CD4-positive, CD25-positive, alpha-beta regulatory T cell (primary cell): ENCODE results near the gene ALPK1. TPM values are rescaled to one million over a fixed set of nuclear protein-coding genes. Genes with fewer than 3 reads are reported as not detected.

Experiments
- ATAC-seq, 2 donors: fragments of 150-1000 bp; cut with Tn5 transposase; one replicate each; pipeline ENCODE4 v1.10.0; 2021; ENCODE audit warnings: low read depth in 2 of 2, moderate number of reproducible peaks in 2 of 2, moderate library complexity in 1 of 2
- DNase-seq, 3 donors: peaks; one replicate each; pipeline versions ENCODE4 v3.0.0 to v3.0.0-alpha.2; 2012 to 2022; ENCODE audit warnings: mixed read lengths in 1 of 3
- H3K27ac ChIP-seq: one replicate; pipeline ENCODE4 v1.7.0; 2013; ENCODE audit warnings: mild to moderate bottlenecking, low read length; ENCODE audit not compliant: insufficient read depth, poor library complexity, severe bottlenecking
- H3K27me3 ChIP-seq: one replicate; pipeline ENCODE4 v1.7.0; 2013; ENCODE audit warnings: low read length; ENCODE audit not compliant: control insufficient read depth, insufficient read depth
- H3K36me3 ChIP-seq: one replicate; pipeline ENCODE4 v1.7.0; 2013; ENCODE audit warnings: mild to moderate bottlenecking, low read length, moderate library complexity; ENCODE audit not compliant: control insufficient read depth, insufficient read depth
- H3K4me1 ChIP-seq: 2 replicates; pipeline ENCODE4 v1.7.0; 2013; ENCODE audit warnings: mild to moderate bottlenecking, low read length; ENCODE audit not compliant: insufficient read depth, control insufficient read depth, poor library complexity, severe bottlenecking
- H3K4me3 ChIP-seq: one replicate; pipeline ENCODE4 v1.7.0; 2013; ENCODE audit warnings: low read depth, mild to moderate bottlenecking, low read length, moderate library complexity
- H3K9me3 ChIP-seq, 2 experiments: 1 replicate in 1 of 2; 2 replicates in 1 of 2; pipeline ENCODE4 v1.7.0; 2013; ENCODE audit warnings: low read length in 2 of 2, mild to moderate bottlenecking in 1 of 2, moderate library complexity in 1 of 2; ENCODE audit not compliant: control insufficient read depth in 2 of 2
- H3K27ac Mint-ChIP-seq, 3 donors: one replicate each; pipeline ENCODE4 v1.8.0; 2020 to 2022; ENCODE audit warnings: mild to moderate bottlenecking in 3 of 3, mixed read lengths in 3 of 3, moderate library complexity in 2 of 3
- H3K27me3 Mint-ChIP-seq: one replicate; pipeline ENCODE4 v1.8.0; 2022; ENCODE audit warnings: mild to moderate bottlenecking, mixed read lengths
- H3K36me3 Mint-ChIP-seq: one replicate; pipeline ENCODE4 v1.8.0; 2020; ENCODE audit warnings: mixed read lengths
- H3K4me1 Mint-ChIP-seq, 4 donors: one replicate each; pipeline ENCODE4 v1.8.0; 2020 to 2022; ENCODE audit warnings: mixed read lengths in 4 of 4, mild to moderate bottlenecking in 1 of 4
- H3K4me3 Mint-ChIP-seq, 4 donors: one replicate each; pipeline ENCODE4 v1.8.0; 2020 to 2022; ENCODE audit warnings: mild to moderate bottlenecking in 4 of 4, mixed read lengths in 4 of 4, moderate library complexity in 3 of 4
- H3K9me3 Mint-ChIP-seq, 7 donors: one replicate each; pipeline ENCODE4 v1.8.0; 2020 to 2022; ENCODE audit warnings: mixed read lengths in 7 of 7, mild to moderate bottlenecking in 3 of 7, moderate library complexity in 2 of 7
- polyA plus RNA-seq, 4 donors: library from polyadenylated mRNA; unstranded; fragments of 300-500 nt; fragmentation: Illumina TruSeq; gene quantifications; one replicate each; pipeline ENCODE4 v1.2.3, GENCODE V29; 2021
- total RNA-seq: library from RNA; stranded (reverse); gene quantifications from one replicate; pipeline ENCODE4 v1.2.3, GENCODE V29; 2022

Gene ALPK1
- total and polyA plus RNA-seq, 5 donors from 2014 or later, result 0.23 to 6.2 (median 1.1) TPM

DNA sequence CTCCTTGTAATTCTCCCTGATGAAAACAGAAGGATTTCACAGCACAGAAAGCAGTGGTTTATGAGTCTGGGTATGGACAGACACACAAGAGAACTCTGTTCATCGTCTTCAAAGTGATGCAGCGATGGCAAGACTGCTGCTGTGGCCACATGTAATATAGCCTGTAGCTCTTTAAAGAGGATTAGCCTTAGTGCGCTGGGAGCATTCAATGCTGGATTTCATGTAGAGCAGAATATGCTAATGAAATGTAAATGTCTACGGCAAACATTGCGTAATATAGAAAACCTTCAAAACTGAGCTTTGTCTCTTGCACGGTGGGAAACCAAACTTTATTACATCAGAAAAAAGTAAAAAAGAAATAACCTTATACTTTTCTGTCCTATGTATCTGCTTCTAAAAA, 42.9 kb downstream of the ALPK1 start:
- H3K27ac ChIP-seq, result no peak overlapping the region
- no peak overlapping the region for H3K4me3 Mint-ChIP-seq
- peaks cover 10% of the 10 kb centered on the region for H3K27me3 Mint-ChIP-seq
- DNase-seq, result no peak
- no peaks in the 10 kb centered on the region for H3K4me1 Mint-ChIP-seq
- ATAC-seq, result no peak
- no peak overlapping the region for H3K4me3 ChIP-seq
- H3K9me3 ChIP-seq, result no peaks in the 10 kb centered on the region
- H3K36me3 Mint-ChIP-seq, result no peaks in the 10 kb centered on the region
- no peaks in the 10 kb centered on the region for H3K27me3 ChIP-seq
- no peaks in the 10 kb centered on the region for H3K9me3 Mint-ChIP-seq
- H3K4me1 ChIP-seq, result no peaks in the 10 kb centered on the region
- no peak overlapping the region for H3K27ac Mint-ChIP-seq
- no peaks in the 10 kb centered on the region for H3K36me3 ChIP-seq

DNA sequence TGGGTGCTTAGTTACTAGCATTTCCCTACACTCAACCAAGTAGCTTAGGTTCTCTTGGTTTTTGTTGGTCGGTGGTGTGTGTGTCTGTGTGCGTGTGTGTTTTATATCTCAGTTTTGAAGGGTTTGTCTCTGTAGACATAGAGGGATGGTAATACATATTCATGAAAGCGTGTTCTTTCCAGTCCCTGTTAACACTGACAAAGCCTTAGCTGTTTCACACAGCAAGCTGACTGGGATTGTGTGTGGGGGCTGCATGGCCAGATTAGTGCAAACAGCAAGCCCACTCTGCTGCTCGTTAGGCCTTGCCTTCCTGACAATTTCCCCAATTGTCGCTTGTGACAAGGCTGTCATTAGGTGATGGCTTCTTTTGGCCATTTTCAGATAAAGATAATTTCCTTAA, 43.9 kb downstream of the ALPK1 start:
- H3K4me3 Mint-ChIP-seq, result no peak overlapping the region
- ATAC-seq, result no peak
- no peaks in the 10 kb centered on the region for H3K9me3 Mint-ChIP-seq

DNA sequence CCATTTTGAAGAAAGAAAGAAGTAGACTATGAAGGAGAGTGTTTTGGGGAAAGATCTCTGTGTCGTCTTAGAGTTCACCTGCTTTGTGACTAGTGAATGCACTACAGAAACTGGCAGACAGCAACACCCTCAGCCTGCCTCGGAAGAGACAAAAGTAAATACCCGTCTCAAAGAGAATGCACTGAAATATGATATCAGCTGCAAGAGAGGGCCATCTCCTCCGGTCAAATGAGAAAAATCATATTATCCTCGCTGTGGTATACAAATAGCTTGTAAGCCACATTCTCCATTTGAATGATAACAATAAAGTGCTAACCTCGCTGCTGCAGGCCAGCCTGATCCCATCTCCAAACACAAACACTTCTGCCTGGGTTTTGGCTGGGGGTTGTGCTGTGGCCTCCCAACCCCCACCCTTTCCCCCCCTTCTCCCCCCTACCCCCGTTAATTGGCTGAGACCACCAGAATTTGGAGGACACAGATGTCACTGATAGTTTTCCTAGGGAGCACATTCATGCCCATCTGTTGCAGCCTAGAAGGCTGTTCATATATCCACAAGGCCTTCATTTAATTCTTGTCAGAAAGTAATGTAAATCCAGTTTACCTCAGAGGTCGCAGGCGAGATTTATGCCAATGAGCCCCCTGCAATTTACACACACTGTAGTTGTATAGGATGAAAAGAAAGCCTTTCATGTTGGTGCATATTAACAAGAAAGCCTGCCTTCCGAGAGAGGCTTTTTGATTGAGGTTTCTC, 46.3 kb downstream of the ALPK1 start:
- Histone ChIP-seq H3K9me3 (no peaks in the 10 kb centered on the region), H3K27ac (no peak overlapping the region), H3K4me3 (no peak overlapping the region), H3K27me3 (no peaks in the 10 kb centered on the region), H3K4me1 (no peaks in the 10 kb centered on the region), H3K36me3 (no peaks in the 10 kb centered on the region)
- Mint-ChIP-seq H3K27me3 (peaks cover 5% of the 10 kb centered on the region), H3K4me3 (no peak overlapping the region), H3K4me1 (no peaks in the 10 kb centered on the region), H3K9me3 (no peaks in the 10 kb centered on the region), H3K27ac (no peak overlapping the region), H3K36me3 (no peaks in the 10 kb centered on the region)
- DNase-seq, result no peak
- no peak for ATAC-seq

More for the DNA sequence above, 43.9 kb downstream of the ALPK1 start:
- Histone ChIP-seq H3K9me3 (no peaks in the 10 kb centered on the region), H3K27me3 (no peaks in the 10 kb centered on the region), H3K27ac (no peak overlapping the region), H3K4me1 (no peaks in the 10 kb centered on the region), H3K4me3 (no peak overlapping the region), H3K36me3 (no peaks in the 10 kb centered on the region)
- no peaks in the 10 kb centered on the region for H3K36me3 Mint-ChIP-seq
- H3K27me3 Mint-ChIP-seq, result peaks cover 5% of the 10 kb centered on the region
- DNase-seq, result no peak
- no peaks in the 10 kb centered on the region for H3K4me1 Mint-ChIP-seq
- H3K27ac Mint-ChIP-seq, result no peak overlapping the region

DNA sequence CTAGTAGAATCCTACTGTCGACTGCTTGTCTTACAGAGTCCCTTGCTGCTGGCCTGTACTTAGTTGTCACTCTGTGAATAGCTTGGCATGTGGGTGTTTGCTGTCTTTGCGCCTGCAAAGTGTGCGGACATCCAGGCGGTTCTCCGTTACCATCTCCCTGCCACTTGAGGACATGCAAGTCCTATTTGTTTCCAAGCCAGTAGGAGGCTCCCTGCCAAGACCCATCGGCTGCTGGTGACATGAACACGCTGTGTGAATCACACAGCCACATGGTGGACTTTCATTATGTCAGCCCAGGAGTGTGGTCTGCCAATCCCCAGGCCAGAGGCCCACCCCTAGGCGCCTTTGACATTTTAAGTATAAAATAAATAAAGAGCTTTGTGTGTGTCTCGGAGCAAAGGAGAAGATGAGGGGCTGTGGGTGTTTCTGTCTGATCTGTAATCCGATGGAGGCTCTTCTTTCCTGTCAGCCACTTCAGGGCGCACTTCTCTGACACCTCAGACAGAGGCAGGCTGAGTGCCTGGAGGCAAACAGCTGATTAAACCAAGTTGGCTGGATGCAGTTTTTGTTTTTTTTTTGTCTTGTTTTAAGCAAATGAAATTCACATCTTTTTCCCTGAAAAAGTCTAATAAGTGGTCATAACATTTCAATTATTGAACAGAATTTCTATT, 51.5 kb downstream of the ALPK1 start:
- no peaks in the 10 kb centered on the region for H3K4me1 Mint-ChIP-seq
- Histone ChIP-seq H3K4me3 (no peak overlapping the region), H3K4me1 (no peaks in the 10 kb centered on the region), H3K9me3 (no peaks in the 10 kb centered on the region), H3K27me3 (no peaks in the 10 kb centered on the region), H3K36me3 (no peaks in the 10 kb centered on the region), H3K27ac (no peak overlapping the region)
- H3K27ac Mint-ChIP-seq, result no peak overlapping the region
- peaks cover 5% of the 10 kb centered on the region for H3K27me3 Mint-ChIP-seq
- H3K4me3 Mint-ChIP-seq, result no peak overlapping the region
- DNase-seq (no peak), ATAC-seq (no peak)
- H3K9me3 Mint-ChIP-seq, result no peaks in the 10 kb centered on the region
- H3K36me3 Mint-ChIP-seq, result no peaks in the 10 kb centered on the region

DNA sequence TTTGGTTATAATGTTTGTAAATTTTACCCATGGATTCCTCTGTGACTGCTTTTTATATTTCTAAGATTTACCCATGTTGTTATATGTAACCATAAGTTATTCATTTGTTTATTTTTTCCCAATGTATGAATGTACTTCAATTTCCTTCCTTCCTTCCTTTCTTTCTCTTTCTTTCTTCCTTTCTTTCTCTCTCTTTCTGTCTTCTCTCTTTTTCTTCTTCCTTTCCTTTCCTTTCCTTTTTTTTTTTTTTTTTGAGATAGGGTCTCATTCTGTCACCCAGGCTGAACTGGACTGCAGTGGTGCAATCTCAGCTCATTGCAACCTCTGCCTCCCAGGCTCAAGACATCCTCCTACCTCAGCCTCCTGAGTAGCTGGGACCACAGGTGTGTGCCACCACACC, 55.6 kb downstream of the ALPK1 start:
- no peak for ATAC-seq
- Histone ChIP-seq H3K4me1 (no peaks in the 10 kb centered on the region), H3K9me3 (no peaks in the 10 kb centered on the region), H3K4me3 (no peak overlapping the region), H3K27me3 (no peaks in the 10 kb centered on the region), H3K36me3 (no peaks in the 10 kb centered on the region), H3K27ac (no peak overlapping the region)
- no peaks in the 10 kb centered on the region for H3K36me3 Mint-ChIP-seq
- no peaks in the 10 kb centered on the region for H3K27me3 Mint-ChIP-seq
- peaks cover 0 to 1% (median 0%) of the 10 kb centered on the region in 7 donors for H3K9me3 Mint-ChIP-seq
- H3K4me3 Mint-ChIP-seq, result peak overlapping the region in 1 of 4 donors; percentile 45
- H3K27ac Mint-ChIP-seq, result no peak overlapping the region
- peaks cover 0 to 2% (median 0%) of the 10 kb centered on the region in 4 donors for H3K4me1 Mint-ChIP-seq
- no peak for DNase-seq

DNA sequence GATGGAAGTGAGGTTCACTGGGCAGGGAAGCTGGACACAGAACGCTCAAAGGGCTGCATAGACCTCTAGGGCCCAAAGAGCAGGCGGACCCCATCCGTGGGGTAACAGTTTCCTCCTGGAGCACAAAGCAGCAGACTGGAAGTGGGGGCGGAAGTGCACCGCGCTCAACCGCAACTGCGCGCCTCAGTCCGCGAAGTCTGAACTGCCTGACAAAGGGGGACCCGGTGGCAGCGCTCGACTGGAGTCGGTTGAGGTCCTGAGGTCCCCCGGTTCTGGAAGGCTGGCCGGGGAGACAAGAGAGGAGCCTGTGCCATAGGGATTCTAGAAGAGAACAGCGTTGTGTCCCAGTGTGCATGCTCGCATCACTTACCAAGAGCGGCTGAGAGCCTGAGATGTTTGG, 58.5 kb downstream of the ALPK1 start:
- no peak overlapping the region for H3K4me3 Mint-ChIP-seq
- no peaks in the 10 kb centered on the region for H3K9me3 ChIP-seq
- H3K4me3 ChIP-seq, result no peak overlapping the region
- H3K27me3 ChIP-seq, result no peaks in the 10 kb centered on the region
- no peaks in the 10 kb centered on the region for H3K4me1 ChIP-seq
- DNase-seq, result no peak
- no peaks in the 10 kb centered on the region for H3K36me3 Mint-ChIP-seq
- no peak overlapping the region for H3K27ac ChIP-seq
- H3K27me3 Mint-ChIP-seq, result peaks cover 1% of the 10 kb centered on the region
- no peaks in the 10 kb centered on the region for H3K36me3 ChIP-seq
- peaks cover 0 to 2% (median 0%) of the 10 kb centered on the region in 4 donors for H3K4me1 Mint-ChIP-seq
- no peak for ATAC-seq
- H3K27ac Mint-ChIP-seq, result no peak overlapping the region
- peaks cover 0 to 2% (median 0%) of the 10 kb centered on the region in 7 donors for H3K9me3 Mint-ChIP-seq

DNA sequence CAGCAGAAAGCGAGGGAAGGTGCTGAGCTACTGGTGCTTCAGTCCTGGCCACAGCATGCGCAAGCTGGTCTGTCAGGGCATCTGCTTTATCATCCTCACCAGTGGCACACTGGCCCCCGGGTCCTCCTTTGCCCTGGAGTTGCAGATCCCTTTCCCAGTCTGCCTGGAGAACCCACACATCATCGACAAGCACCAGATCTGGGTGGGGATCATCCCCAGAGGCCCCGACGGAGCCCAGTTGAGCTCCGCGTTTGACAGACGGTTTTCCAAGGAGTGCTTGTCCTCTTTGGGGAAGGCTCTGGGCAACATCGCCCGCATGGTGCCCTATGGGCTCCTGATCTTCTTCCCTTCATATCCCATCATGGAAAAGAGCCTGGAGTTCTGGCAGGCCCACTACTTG, 60.3 kb downstream of the ALPK1 start:
- Mint-ChIP-seq H3K27ac (no peak overlapping the region), H3K36me3 (peaks cover 2% of the 10 kb centered on the region), H3K27me3 (peaks cover 4% of the 10 kb centered on the region), H3K4me1 (peaks cover 0 to 2% (median 0%) of the 10 kb centered on the region in 4 donors), H3K9me3 (peaks cover 0 to 10% (median 1%) of the 10 kb centered on the region in 7 donors), H3K4me3 (no peak overlapping the region)
- ATAC-seq (no peak), DNase-seq (no peak)
- H3K27ac ChIP-seq, result no peak overlapping the region
- no peak overlapping the region for H3K4me3 ChIP-seq
- no peaks in the 10 kb centered on the region for H3K36me3 ChIP-seq
- no peaks in the 10 kb centered on the region for H3K4me1 ChIP-seq
- no peaks in the 10 kb centered on the region for H3K27me3 ChIP-seq
- no peaks in the 10 kb centered on the region for H3K9me3 ChIP-seq

DNA sequence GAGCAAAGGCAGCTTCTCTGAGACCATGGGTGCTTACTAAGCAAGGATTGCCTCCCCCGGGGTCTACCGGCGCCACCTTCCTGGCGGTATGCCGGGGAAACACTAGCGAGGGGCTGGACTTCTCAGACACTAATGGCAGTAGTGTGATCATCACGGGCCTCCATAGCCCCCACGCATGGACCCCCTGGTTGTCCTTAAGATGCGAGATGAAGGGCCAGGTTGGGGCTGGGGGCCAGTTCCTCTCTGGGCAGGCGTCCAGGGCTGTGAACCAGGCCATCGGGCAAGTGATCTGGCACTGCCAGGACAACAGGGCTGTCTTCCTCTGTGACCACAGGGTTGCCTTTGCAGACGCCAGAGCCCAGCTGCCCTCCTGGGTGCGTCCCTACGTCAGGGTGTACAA, 60.7 kb downstream of the ALPK1 start:
- Mint-ChIP-seq H3K4me3 (no peak overlapping the region), H3K9me3 (peaks cover 0 to 12% (median 1%) of the 10 kb centered on the region in 7 donors), H3K36me3 (peaks cover 3% of the 10 kb centered on the region), H3K27ac (no peak overlapping the region), H3K27me3 (peaks cover 4% of the 10 kb centered on the region), H3K4me1 (peaks cover 0 to 2% (median 0%) of the 10 kb centered on the region in 4 donors)
- Histone ChIP-seq H3K9me3 (no peaks in the 10 kb centered on the region), H3K27me3 (no peaks in the 10 kb centered on the region), H3K27ac (no peak overlapping the region), H3K4me3 (no peak overlapping the region), H3K4me1 (no peaks in the 10 kb centered on the region), H3K36me3 (no peaks in the 10 kb centered on the region)
- ATAC-seq (no peak), DNase-seq (no peak)
